Kidney (tissue), 14 donors: ENCODE measurements around the gene NT5C2. TPM values are rescaled to one million over a fixed set of nuclear protein-coding genes. Genes with fewer than 3 reads are reported as not detected.
"Not testable (repeated sequence)": the region's sequence is repeated elsewhere in the genome, so short reads cannot be mapped to it uniquely, and the experiment has no call there.

Source experiments
- DNase-seq, 5 donors: peaks; one replicate each; pipeline ENCODE4 v3.0.0-alpha.2; 2013 to 2020
- FAIRE-seq: peaks from 2 replicates; lab custom pipeline; 2012; peaks lifted over from hg19 to GRCh38; lab: Jason Lieb, UNC
- H3K27ac ChIP-seq, 2 donors: one replicate each; pipeline ENCODE4 v1.7.0; 2013; ENCODE audit warnings: low read depth in 2 of 2, low read length in 2 of 2, inconsistent platforms in 1 of 2
- H3K27me3 ChIP-seq: one replicate; pipeline ENCODE4 v1.7.1; 2013; ENCODE audit warnings: low read length, inconsistent platforms; ENCODE audit not compliant: control insufficient read depth, insufficient read depth
- H3K36me3 ChIP-seq, 3 donors: one replicate each; pipeline versions ENCODE4 v1.7.0 to v1.7.1; 2013; ENCODE audit warnings: low read length in 3 of 3, control low read depth in 1 of 3, inconsistent platforms in 1 of 3; ENCODE audit not compliant: insufficient read depth in 3 of 3, control insufficient read depth in 2 of 3
- H3K4me1 ChIP-seq, 3 donors: one replicate each; pipeline versions ENCODE4 v1.7.0 to v1.7.1; 2013; ENCODE audit warnings: low read length in 3 of 3, inconsistent platforms in 1 of 3, low read depth in 1 of 3; ENCODE audit not compliant: control insufficient read depth in 2 of 3, insufficient read depth in 2 of 3
- H3K4me3 ChIP-seq, 3 donors: one replicate each; pipeline versions ENCODE4 v1.7.0 to v1.8.1; 2013; ENCODE audit warnings: low read length in 3 of 3, control low read depth in 1 of 3, inconsistent platforms in 1 of 3
- H3K9ac ChIP-seq, 3 donors: one replicate each; pipeline versions ENCODE4 v1.7.0 to v1.7.1; 2013; ENCODE audit warnings: low read length in 3 of 3, control low read depth in 1 of 3, inconsistent platforms in 1 of 3
- H3K9me3 ChIP-seq, 3 donors: one replicate each; pipeline versions ENCODE4 v1.7.0 to v1.7.1; 2013; ENCODE audit warnings: low read length in 3 of 3, control low read depth in 1 of 3, inconsistent platforms in 1 of 3; ENCODE audit not compliant: control insufficient read depth in 2 of 3, insufficient read depth in 1 of 3
- CTCF ChIP-seq: IDR thresholded peaks from 3 replicates; pipeline ENCODE4 v1.5.1; 2012; ENCODE audit warnings: mild to moderate bottlenecking, moderate library complexity, borderline replicate concordance; ENCODE audit not compliant: insufficient read depth; ENCODE audit errors: extremely low read depth
- intact Hi-C: fragments of 100-400 bp; cut with DNase I; formaldehyde crosslinking; loops from one replicate; pipeline ENCODE4 v1.11.1; 2022
- polyA plus RNA-seq: library from polyadenylated mRNA; stranded (reverse); fragments of 350-450 nt; fragmentation: Illumina TruSeq; extraction: RNeasy Lipid Tissue Mini Kit (QIAGEN cat#74804); gene quantifications from one replicate; pipeline ENCODE4 v1.2.3, GENCODE V29; 2014; ENCODE audit warnings: low read depth, low replicate concordance; ENCODE audit not compliant: insufficient read depth
- total RNA-seq: library from RNA; stranded (reverse); fragmentation: NEBNext Ultra II Directional; extraction: Animal tissue kit (Norgen Biotek cat#: 25700); gene quantifications from one replicate; pipeline ENCODE4 v1.2.1, GENCODE V29; 2021
- donor health status: control.
- donor health status: control.
- donor health status: control.
- donor health status: control.
- donor health status: control.
- donor health status: DM: yes; HTN: yes; CAD: no.
- donor health status: Normal renal cell carcinoma (clear cell type).

NT5C2 gene
- total and polyA plus RNA-seq, 2 donors from 2014 or later, result 30.9 to 91.7 TPM

DNA sequence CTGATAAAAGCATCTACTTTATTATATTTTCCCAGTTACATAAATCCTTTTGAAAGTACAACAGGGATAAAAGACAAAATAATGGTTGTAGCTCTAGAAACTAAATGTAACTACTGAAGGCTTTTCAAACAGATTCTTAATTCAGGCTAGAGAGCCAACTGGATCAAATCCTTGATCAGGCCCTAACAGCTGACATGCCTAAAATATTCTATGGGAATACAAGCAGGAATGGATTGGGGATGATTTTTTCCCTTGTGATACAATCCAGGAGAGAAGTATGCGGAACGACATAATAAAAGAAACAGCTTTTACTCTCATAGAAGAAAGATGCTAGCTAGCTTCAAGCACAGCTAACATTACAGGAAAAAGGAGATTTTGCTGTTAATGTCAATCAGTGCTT is 49.0 kb downstream of the NT5C2 start:
- Histone ChIP-seq H3K27ac (no peak overlapping the region), H3K36me3 (no peaks in the 10 kb centered on the region), H3K4me3 (no peak overlapping the region), H3K9me3 (no peaks in the 10 kb centered on the region), H3K4me1 (peaks cover 0 to 21% (median 7%) of the 10 kb centered on the region in 3 donors), H3K27me3 (no peaks in the 10 kb centered on the region), H3K9ac (no peak overlapping the region)
- DNase-seq (no peak), FAIRE-seq (no peak)
- TF ChIP-seq CTCF, result no peak
- intact Hi-C loops, result no loop called here

DNA sequence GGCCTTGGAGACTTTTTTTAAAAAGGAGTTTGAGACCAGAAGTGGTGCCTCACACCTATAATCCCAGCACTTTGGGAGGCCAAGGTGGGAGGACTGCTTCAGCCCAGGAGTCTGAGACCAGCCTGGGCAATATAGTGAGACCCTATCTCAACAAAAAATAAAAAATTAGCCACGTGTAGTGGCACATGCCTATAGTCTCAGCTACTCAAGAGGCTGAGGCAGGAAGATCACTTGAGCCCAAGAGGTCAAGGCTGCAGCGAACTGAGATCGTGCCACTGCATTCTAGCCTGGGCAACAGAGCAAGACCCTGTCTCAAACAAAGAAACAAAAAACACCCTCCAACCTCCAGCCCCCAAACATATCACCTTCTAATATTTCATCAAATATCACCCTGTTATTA is 49.4 kb downstream of the NT5C2 start:
- peaks cover 0 to 21% (median 7%) of the 10 kb centered on the region in 3 donors for H3K4me1 ChIP-seq
- DNase-seq, intact Hi-C loops, H3K4me3 ChIP-seq, H3K27me3 ChIP-seq, H3K9ac ChIP-seq, H3K27ac ChIP-seq, H3K9me3 ChIP-seq, FAIRE-seq, H3K36me3 ChIP-seq: not testable (repeated sequence)

- no peak for DNase-seq
- Histone ChIP-seq H3K36me3 (peaks cover 0 to 7% (median 7%) of the 10 kb centered on the region in 3 donors), H3K4me3 (no peak overlapping the region), H3K9me3 (no peaks in the 10 kb centered on the region), H3K27me3 (no peaks in the 10 kb centered on the region), H3K4me1 (peaks cover 0 to 18% (median 7%) of the 10 kb centered on the region in 3 donors), H3K27ac (peak overlapping the region in 1 of 2 donors; percentile 35), H3K9ac (no peak overlapping the region)
- TF ChIP-seq CTCF, result no peak
- FAIRE-seq, result no peak
- intact Hi-C loops, result no loop called here
Measured at GRCh38 chr10:103141950-103142349, 51.1 kb downstream of the NT5C2 start.

GRCh38 chr10:103140469-103140868 is 52.6 kb downstream of the NT5C2 start:
- no peak overlapping the region for H3K9ac ChIP-seq
- no peak for TF ChIP-seq CTCF
- intact Hi-C loops, result no loop called here
- H3K4me3 ChIP-seq, result no peak overlapping the region
- no peak for FAIRE-seq
- H3K36me3 ChIP-seq, result peaks cover 4 to 11% (median 7%) of the 10 kb centered on the region in 3 donors
- no peaks in the 10 kb centered on the region for H3K9me3 ChIP-seq
- no peaks in the 10 kb centered on the region for H3K27me3 ChIP-seq
- H3K27ac ChIP-seq, result no peak overlapping the region
- H3K4me1 ChIP-seq, result peaks cover 0 to 6% (median 4%) of the 10 kb centered on the region in 3 donors
- no peak for DNase-seq
